PC-9 (cell line): ENCODE data around the gene DVL2. TPM values are rescaled to one million over a fixed set of nuclear protein-coding genes. Genes with fewer than 3 reads are reported as not detected.

ENCODE experiments used
- BruUV-seq: library from RNA; stranded (reverse); fragments of 400-500 nt; replicated peaks from 2 replicates; lab custom pipeline; 2021; lab: Mats Ljungman, UMichigan
- CTCF ChIA-PET: fragments of 300-600 bp; sonication (Branson Sonifier 250); formaldehyde crosslinking; loops from one replicate; lab custom pipeline; 2022; ENCODE audit warnings: antibody characterized with exemption; lab: Charles Lee
- POLR2A ChIA-PET: fragments of 300-600 bp; sonication (Branson Sonifier 250); formaldehyde crosslinking; loops from one replicate; lab custom pipeline; 2022; ENCODE audit warnings: antibody characterized with exemption; ENCODE audit not compliant: unreplicated experiment; lab: Charles Lee
- DNase-seq, 2 experiments: peaks; one replicate each; pipeline versions ENCODE4 v3.0.0 to v3.0.0-alpha.2; 2015 to 2022; ENCODE audit warnings: mixed read lengths in 1 of 2
- H2AFZ ChIP-seq: fragments of 200-600 bp; sonication (generic); 2 replicates; pipeline ENCODE4 v1.8.1; 2017; ENCODE audit warnings: antibody characterized with exemption
- H3F3A ChIP-seq: fragments of 200-600 bp; sonication (generic); 2 replicates; pipeline ENCODE4 v1.8.1; 2017; ENCODE audit warnings: antibody characterized with exemption, mild to moderate bottlenecking, low read depth; ENCODE audit not compliant: insufficient read depth
- H3K27ac ChIP-seq: fragments of 200-600 bp; sonication (generic); 2 replicates; pipeline ENCODE4 v1.6.1; 2016; ENCODE audit warnings: mixed run types
- H3K27me3 ChIP-seq: fragments of 200-600 bp; sonication (generic); 2 replicates; pipeline ENCODE4 v1.6.1; 2016; ENCODE audit warnings: low read depth, mixed run types; ENCODE audit not compliant: insufficient read depth
- H3K36me3 ChIP-seq: fragments of 200-600 bp; sonication (generic); 2 replicates; pipeline ENCODE4 v1.6.1; 2016; ENCODE audit warnings: low read depth, mixed run types
- H3K4me1 ChIP-seq: fragments of 200-600 bp; sonication (generic); replicated peaks from 2 replicates; pipeline ENCODE4 v1.6.1; 2016; ENCODE audit warnings: mixed run types; ENCODE audit not compliant: insufficient read depth
- H3K4me2 ChIP-seq: fragments of 200-600 bp; sonication (generic); 2 replicates; pipeline ENCODE4 v1.6.1; 2017; ENCODE audit warnings: mixed run types
- H3K4me3 ChIP-seq: fragments of 200-600 bp; sonication (generic); 2 replicates; pipeline ENCODE4 v1.6.1; 2016; ENCODE audit warnings: mixed run types
- H3K79me2 ChIP-seq: fragments of 200-600 bp; sonication (generic); 2 replicates; pipeline ENCODE4 v1.6.1; 2017; ENCODE audit warnings: low read depth, mixed run types
- H3K9me2 ChIP-seq: fragments of 200-600 bp; sonication (generic); 2 replicates; pipeline ENCODE4 v1.8.1; 2017; ENCODE audit warnings: mild to moderate bottlenecking; ENCODE audit not compliant: insufficient read depth
- H3K9me3 ChIP-seq: fragments of 200-600 bp; sonication (generic); 2 replicates; pipeline ENCODE4 v1.8.1; 2016; ENCODE audit warnings: low read depth; ENCODE audit not compliant: insufficient read depth
- H4K20me1 ChIP-seq: fragments of 200-600 bp; sonication (generic); 2 replicates; pipeline ENCODE4 v1.8.1; 2017; ENCODE audit not compliant: insufficient read depth
- CTCF ChIP-seq: fragments of 200-600 bp; sonication (generic); conservative IDR thresholded peaks from 2 replicates; pipeline ENCODE4 v1.6.1; 2017; ENCODE audit warnings: mixed run types, antibody characterized with exemption, mild to moderate bottlenecking, moderate library complexity
- EZH2 ChIP-seq: fragments of 200-600 bp; sonication (generic); IDR thresholded peaks from 2 replicates; pipeline ENCODE4 v1.8.0; 2017; ENCODE audit warnings: antibody characterized with exemption, low read depth
- intact Hi-C: fragments of 100-400 bp; cut with micrococcal nuclease; formaldehyde crosslinking; loops from one replicate; pipeline ENCODE4 v1.10.0; 2022; ENCODE audit not compliant: unreplicated experiment
- total RNA-seq: library from RNA; stranded (reverse); gene quantifications from 2 replicates; pipeline ENCODE4 v1.2.3, GENCODE V29; 2021

DVL2 gene
- total RNA-seq, 1 experiment from 2014 or later = 86.8 TPM

- CTCF ChIA-PET = no interaction called here
- H3K9me2 ChIP-seq = no peaks in the 10 kb centered on the region
- H3K27ac ChIP-seq = no peak overlapping the region
- intact Hi-C loops = no loop called here
- H3K36me3 ChIP-seq = no peaks in the 10 kb centered on the region
- POLR2A ChIA-PET = no interaction called here
- H2AFZ ChIP-seq = no peak overlapping the region
- no peaks in the 10 kb centered on the region for H3K27me3 ChIP-seq
- DNase-seq = no peak
- TF ChIP-seq EZH2 (no peak), CTCF (no peak)
- H4K20me1 ChIP-seq = no peaks in the 10 kb centered on the region
- no TSS peak for BruUV-seq
- no peaks in the 10 kb centered on the region for H3K4me1 ChIP-seq
- H3K4me2 ChIP-seq = no peak overlapping the region
- 0 out of 2 replicates have a peak, but pooled peaks cover 3% of the 10 kb centered on the region for H3F3A ChIP-seq
- H3K79me2 ChIP-seq = no peaks in the 10 kb centered on the region
- H3K9me3 ChIP-seq = no peaks in the 10 kb centered on the region
- H3K4me3 ChIP-seq = no peak overlapping the region
Measured at GRCh38 chr17:7207120-7208001, 27.0 kb downstream of the DVL2 start.

- Histone ChIP-seq H3K9me2 (no peaks in the 10 kb centered on the region), H3K27ac (no peak overlapping the region)
Measured at GRCh38 chr17:7205561-7205960, 28.8 kb downstream of the DVL2 start.

GRCh38 chr17:7204828-7205461 is 29.4 kb downstream of the DVL2 start:
- TF ChIP-seq EZH2 (no peak), CTCF (no peak)
- Histone ChIP-seq H3K4me1 (no peaks in the 10 kb centered on the region), H3K36me3 (no peaks in the 10 kb centered on the region), H2AFZ (no peak overlapping the region), H3F3A (0 out of 2 replicates have a peak, but pooled peaks cover 3% of the 10 kb centered on the region), H3K4me3 (no peak overlapping the region), H4K20me1 (no peaks in the 10 kb centered on the region), H3K27me3 (no peaks in the 10 kb centered on the region), H3K79me2 (no peaks in the 10 kb centered on the region), H3K9me3 (no peaks in the 10 kb centered on the region), H3K27ac (no peak overlapping the region), H3K4me2 (no peak overlapping the region), H3K9me2 (no peaks in the 10 kb centered on the region)
- peak in 1 of 2 experiments; percentile 41 for DNase-seq
- ChIA-PET POLR2A (no interaction called here), CTCF (no interaction called here)
- no TSS peak for BruUV-seq
- intact Hi-C loops = no loop called here

More at GRCh38 chr17:7205561-7205960, 28.8 kb downstream of the DVL2 start:
- H3K9me3 ChIP-seq = no peaks in the 10 kb centered on the region
- intact Hi-C loops = no loop called here
- no peaks in the 10 kb centered on the region for H4K20me1 ChIP-seq
- H3K4me2 ChIP-seq = no peak overlapping the region
- H3K27me3 ChIP-seq = no peaks in the 10 kb centered on the region
- H2AFZ ChIP-seq = no peak overlapping the region
- no peaks in the 10 kb centered on the region for H3K36me3 ChIP-seq
- no peaks in the 10 kb centered on the region for H3K79me2 ChIP-seq
- POLR2A ChIA-PET = no interaction called here
- DNase-seq = no peak
- CTCF ChIA-PET = no interaction called here
- no peak overlapping the region for H3K4me3 ChIP-seq
- no TSS peak for BruUV-seq
- no peaks in the 10 kb centered on the region for H3K4me1 ChIP-seq
- no peak for TF ChIP-seq EZH2
- TF ChIP-seq CTCF = no peak
- no peaks in the 10 kb centered on the region for H3F3A ChIP-seq
